Effector memory CD8-positive, alpha-beta T cell (primary cell): ENCODE results near the gene ADAMTS13.
A peak's percentile ranks its signal among the peaks of the same experiment; 100 is the strongest.
"Not testable (repeated sequence)": the region's sequence is repeated elsewhere in the genome, so short reads cannot be mapped to it uniquely, and the experiment has no call there.

Experiments used
- ATAC-seq: fragments of 150-1000 bp; cut with Tn5 transposase; replicated peaks from 2 replicates; pipeline ENCODE4 v1.10.0; 2021; ENCODE audit warnings: mild to moderate bottlenecking, moderate library complexity
- DNase-seq, 3 experiments: peaks; one replicate each; pipeline ENCODE4 v3.0.0; 2021
- H3K27ac Mint-ChIP-seq, 2 donors: one replicate each; pipeline ENCODE4 v1.8.0; 2022; ENCODE audit warnings: mild to moderate bottlenecking in 2 of 2, mixed read lengths in 2 of 2, moderate library complexity in 2 of 2
- H3K27me3 Mint-ChIP-seq, 2 donors: one replicate each; pipeline ENCODE4 v1.8.0; 2022; ENCODE audit warnings: mixed read lengths in 2 of 2
- H3K36me3 Mint-ChIP-seq: one replicate; pipeline ENCODE4 v1.8.0; 2022; ENCODE audit warnings: mild to moderate bottlenecking, moderate library complexity, mixed read lengths; ENCODE audit not compliant: insufficient read depth
- H3K4me1 Mint-ChIP-seq, 2 donors: one replicate each; pipeline ENCODE4 v1.8.0; 2022; ENCODE audit warnings: low read depth in 2 of 2, mixed read lengths in 2 of 2
- H3K4me3 Mint-ChIP-seq, 2 donors: one replicate each; pipeline ENCODE4 v1.8.0; 2022; ENCODE audit warnings: mild to moderate bottlenecking in 2 of 2, mixed read lengths in 2 of 2, moderate library complexity in 2 of 2
- H3K9me3 Mint-ChIP-seq, 2 donors: one replicate each; pipeline ENCODE4 v1.8.0; 2022; ENCODE audit warnings: mixed read lengths in 2 of 2

The ADAMTS13 gene

DNA sequence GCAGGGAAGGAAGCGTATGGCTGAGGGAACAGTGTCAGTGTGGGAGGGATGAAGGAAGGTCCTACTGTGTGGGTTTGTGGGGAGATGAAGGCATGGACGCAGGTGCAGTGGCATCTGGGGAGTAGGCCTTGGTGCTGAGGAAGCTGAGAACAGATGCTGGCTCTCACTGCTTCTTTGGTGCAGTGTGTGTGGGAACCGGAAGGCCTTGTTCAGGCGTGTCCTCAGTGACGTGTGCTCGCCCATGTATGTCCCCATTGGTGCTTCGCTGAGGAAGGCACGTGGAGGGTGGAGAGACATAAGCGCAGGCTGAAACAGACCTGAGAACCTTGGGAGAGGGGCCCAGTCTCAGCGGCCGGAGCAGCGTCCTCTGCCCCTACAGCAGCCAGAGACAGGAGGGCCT is 18.7 kb downstream of the ADAMTS13 start:
- H3K9me3 Mint-ChIP-seq, result no peaks in the 10 kb centered on the region
- H3K4me1 Mint-ChIP-seq, result peaks cover 0 to 2% of the 10 kb centered on the region in 2 donors
- H3K36me3 Mint-ChIP-seq, result no peaks in the 10 kb centered on the region
- H3K4me3 Mint-ChIP-seq, result no peak overlapping the region
- peaks cover 6 to 10% of the 10 kb centered on the region in 2 donors for H3K27me3 Mint-ChIP-seq
- ATAC-seq (peak; percentile 58), DNase-seq (no peak)
- no peak overlapping the region for H3K27ac Mint-ChIP-seq

DNA sequence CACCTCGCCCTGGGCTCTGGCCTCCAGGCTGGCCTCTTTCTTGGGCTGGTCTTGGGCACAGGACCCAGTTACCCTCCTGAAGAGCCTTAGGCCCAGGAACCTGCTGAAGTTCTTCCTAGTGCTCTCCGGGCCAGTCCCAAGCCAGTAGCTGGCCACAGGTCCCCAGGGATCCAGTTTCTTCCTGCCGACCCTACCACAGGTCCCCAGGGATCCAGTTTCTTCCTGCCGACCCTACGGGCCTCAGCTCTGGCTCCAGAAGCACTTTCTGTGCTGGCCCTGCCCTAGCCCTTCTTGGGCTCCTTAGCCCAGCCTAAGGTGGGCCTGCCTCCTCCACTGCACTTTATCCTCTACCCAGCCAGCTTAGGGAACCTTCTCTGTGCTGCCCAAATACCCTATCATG is 19.4 kb downstream of the ADAMTS13 start:
- peak overlapping the region in 1 of 2 donors; percentile 16 for H3K27ac Mint-ChIP-seq
- H3K4me1 Mint-ChIP-seq, result peaks cover 0 to 2% of the 10 kb centered on the region in 2 donors
- ATAC-seq (no peak), DNase-seq (no peak)
- H3K36me3 Mint-ChIP-seq, result no peaks in the 10 kb centered on the region
- no peak overlapping the region for H3K4me3 Mint-ChIP-seq
- peaks cover 13 to 17% of the 10 kb centered on the region in 2 donors for H3K27me3 Mint-ChIP-seq
- no peaks in the 10 kb centered on the region for H3K9me3 Mint-ChIP-seq

DNA sequence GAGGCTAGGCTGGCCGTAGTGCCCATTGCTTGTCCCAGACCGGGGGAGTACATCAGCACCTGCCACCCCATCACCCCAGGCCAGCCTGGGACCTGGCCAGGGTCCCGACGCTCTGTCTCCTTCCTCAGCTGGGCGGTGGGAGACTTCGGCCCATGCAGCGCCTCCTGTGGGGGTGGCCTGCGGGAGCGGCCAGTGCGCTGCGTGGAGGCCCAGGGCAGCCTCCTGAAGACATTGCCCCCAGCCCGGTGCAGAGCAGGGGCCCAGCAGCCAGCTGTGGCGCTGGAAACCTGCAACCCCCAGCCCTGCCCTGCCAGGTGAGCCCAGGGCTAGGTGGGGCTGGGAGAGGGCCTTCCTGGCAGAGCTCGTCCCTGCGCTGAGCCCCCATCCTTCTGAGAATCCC is 21.1 kb downstream of the ADAMTS13 start:
- ATAC-seq, result no peak
- H3K9me3 Mint-ChIP-seq, result no peaks in the 10 kb centered on the region
- DNase-seq, result no peak
- H3K27me3 Mint-ChIP-seq, result peaks cover 13 to 29% of the 10 kb centered on the region in 2 donors
- H3K4me1 Mint-ChIP-seq, result peaks cover 0 to 2% of the 10 kb centered on the region in 2 donors
- no peaks in the 10 kb centered on the region for H3K36me3 Mint-ChIP-seq
- no peak overlapping the region for H3K4me3 Mint-ChIP-seq
- H3K27ac Mint-ChIP-seq, result no peak overlapping the region

DNA sequence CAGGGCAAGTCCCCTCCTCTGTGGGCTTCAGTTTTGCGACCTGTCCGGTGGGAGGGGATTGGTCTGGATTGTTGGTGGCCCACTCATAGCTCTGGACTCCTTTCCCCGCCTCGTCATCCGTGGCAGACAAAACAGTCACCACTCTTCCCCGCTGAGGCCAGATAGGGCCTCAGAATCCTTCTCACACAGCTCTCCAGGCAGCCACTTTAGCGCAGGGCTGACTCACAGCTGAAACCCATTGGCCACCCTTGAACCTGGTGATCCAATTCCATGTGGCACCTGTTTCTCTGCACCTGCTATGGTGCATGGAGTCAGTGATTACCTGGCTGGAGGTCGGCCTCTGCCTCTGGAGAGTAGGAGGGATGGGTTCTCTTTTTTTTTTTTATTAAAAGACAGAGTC is 21.8 kb downstream of the ADAMTS13 start:
- no peak overlapping the region for H3K4me3 Mint-ChIP-seq
- no peaks in the 10 kb centered on the region for H3K36me3 Mint-ChIP-seq
- H3K4me1 Mint-ChIP-seq, result peaks cover 0 to 2% of the 10 kb centered on the region in 2 donors
- H3K27me3 Mint-ChIP-seq, result peaks cover 13 to 32% of the 10 kb centered on the region in 2 donors
- H3K9me3 Mint-ChIP-seq, result no peaks in the 10 kb centered on the region
- H3K27ac Mint-ChIP-seq, result peak overlapping the region in 1 of 2 donors; percentile 39
- DNase-seq, result no peak
- no peak for ATAC-seq

DNA sequence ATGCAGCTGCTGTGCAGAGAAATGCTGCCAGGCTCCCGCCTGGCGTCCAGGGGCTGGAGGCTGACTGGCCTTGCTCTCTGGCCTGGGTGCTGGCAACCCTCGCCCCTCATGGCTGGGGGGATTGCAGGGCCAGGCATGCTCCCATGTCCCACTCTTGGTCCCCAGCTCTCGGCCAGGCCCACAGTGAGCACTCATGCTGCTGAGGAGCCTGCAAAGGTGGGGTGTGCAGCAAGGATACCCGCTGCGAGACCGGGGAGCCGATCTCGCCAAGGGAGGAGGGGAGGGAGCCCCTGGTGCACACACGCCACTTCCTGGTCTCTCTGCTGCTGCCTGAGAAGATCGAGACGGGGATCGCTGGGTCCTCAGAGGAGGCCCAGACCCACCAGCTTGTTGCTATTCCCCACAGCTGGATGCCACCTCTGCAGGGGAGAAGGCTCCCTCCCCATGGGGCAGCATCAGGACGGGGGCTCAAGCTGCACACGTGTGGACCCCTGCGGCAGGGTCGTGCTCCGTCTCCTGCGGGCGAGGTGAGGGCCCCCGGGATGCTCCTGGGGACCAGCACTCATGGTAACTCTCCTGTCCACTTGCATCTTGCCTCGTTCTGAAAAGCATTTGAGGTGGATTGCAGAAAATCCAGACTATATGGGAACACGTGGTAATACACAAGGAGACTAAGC is 23.3 kb downstream of the ADAMTS13 start:
- Mint-ChIP-seq H3K9me3 (no peaks in the 10 kb centered on the region), H3K4me1 (peaks cover 0 to 2% of the 10 kb centered on the region in 2 donors), H3K27ac (no peak overlapping the region), H3K36me3 (no peaks in the 10 kb centered on the region), H3K4me3 (no peak overlapping the region), H3K27me3 (peaks cover 13 to 34% of the 10 kb centered on the region in 2 donors)
- ATAC-seq (no peak), DNase-seq (no peak)

DNA sequence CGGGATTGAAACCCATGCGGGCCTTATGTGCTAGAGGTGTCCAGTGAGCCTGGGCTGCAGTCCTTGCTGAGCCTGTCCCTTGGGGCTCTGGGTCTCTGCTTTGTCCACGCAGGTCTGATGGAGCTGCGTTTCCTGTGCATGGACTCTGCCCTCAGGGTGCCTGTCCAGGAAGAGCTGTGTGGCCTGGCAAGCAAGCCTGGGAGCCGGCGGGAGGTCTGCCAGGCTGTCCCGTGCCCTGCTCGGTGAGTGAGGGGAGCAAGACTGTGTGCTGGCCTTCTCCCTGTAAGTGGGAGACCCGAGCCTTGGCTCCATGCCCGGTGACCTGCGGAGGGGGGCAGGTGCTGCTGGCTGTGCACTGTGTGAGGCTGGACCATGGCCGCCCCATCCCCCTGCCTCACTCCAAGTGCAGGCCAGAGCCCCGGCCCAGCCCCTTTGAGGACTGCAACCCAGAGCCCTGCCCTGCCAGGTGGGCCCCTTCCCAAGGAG is 26.4 kb downstream of the ADAMTS13 start:
- Mint-ChIP-seq H3K9me3 (no peaks in the 10 kb centered on the region), H3K27ac (no peak overlapping the region), H3K36me3 (no peaks in the 10 kb centered on the region), H3K4me3 (no peak overlapping the region), H3K27me3 (peaks cover 17 to 34% of the 10 kb centered on the region in 2 donors), H3K4me1 (no peaks in the 10 kb centered on the region)
- ATAC-seq (no peak), DNase-seq (no peak)

DNA sequence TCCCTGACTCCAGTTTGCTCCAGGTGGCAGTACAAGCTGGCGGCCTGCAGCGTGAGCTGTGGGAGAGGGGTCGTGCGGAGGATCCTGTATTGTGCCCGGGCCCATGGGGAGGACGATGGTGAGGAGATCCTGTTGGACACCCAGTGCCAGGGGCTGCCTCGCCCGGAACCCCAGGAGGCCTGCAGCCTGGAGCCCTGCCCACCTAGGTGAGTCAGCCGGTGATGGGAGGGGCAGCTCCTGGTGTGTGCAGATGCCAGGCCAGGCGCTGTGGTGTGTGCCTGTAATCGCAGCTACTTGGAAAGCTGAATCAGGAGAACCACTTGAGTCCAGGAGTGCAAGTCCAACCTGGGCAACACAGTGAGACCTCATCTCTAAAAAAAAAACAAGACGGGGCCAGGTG is 27.6 kb downstream of the ADAMTS13 start:
- no peak overlapping the region for H3K4me3 Mint-ChIP-seq
- no peaks in the 10 kb centered on the region for H3K36me3 Mint-ChIP-seq
- ATAC-seq, result no peak
- H3K9me3 Mint-ChIP-seq, result no peaks in the 10 kb centered on the region
- H3K27ac Mint-ChIP-seq, result no peak overlapping the region
- no peak for DNase-seq
- H3K27me3 Mint-ChIP-seq, result peaks cover 22 to 47% of the 10 kb centered on the region in 2 donors
- no peaks in the 10 kb centered on the region for H3K4me1 Mint-ChIP-seq

DNA sequence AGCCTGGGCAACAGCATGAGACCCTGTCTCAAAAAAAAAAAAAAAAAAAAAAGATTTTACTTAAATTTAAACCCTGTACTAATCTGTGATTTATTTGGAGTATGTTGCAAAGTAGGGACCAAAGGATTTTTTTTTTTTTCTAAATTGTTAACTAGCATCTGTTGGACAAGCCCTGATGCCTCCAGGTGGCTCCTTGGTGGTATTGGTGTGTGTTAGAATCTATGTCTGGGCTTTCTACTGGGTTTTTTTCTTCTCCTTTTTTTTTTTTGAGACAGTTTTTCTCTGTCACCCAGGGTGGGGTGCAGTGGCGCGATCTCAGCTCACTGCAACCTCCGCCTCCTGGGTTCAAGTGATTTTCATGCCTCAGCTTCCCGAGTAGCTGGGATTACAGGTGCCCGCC is 29.7 kb downstream of the ADAMTS13 start:
- H3K36me3 Mint-ChIP-seq, result not testable (repeated sequence)

DNA sequence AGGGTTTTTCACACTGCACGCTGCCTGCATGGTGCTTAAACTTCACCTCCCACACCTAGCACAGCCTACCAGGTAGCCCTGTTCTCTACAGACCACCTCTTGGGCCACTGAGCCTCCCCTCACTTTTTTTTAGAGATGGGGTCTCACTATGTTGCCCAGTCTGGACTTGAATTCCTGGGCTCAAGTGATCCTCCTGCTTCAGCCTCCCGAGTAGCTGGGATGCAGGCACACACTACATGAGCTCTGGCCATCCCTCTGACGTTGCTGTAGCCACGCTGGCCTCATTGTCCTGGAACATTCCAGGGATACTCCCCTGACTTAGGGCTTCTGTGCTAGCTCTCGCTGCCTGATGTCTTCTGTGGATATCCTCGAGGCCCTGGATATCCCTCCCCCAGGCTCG is 30.4 kb downstream of the ADAMTS13 start:
- H3K9me3 Mint-ChIP-seq, result no peaks in the 10 kb centered on the region
- no peak overlapping the region for H3K4me3 Mint-ChIP-seq
- H3K4me1 Mint-ChIP-seq, result no peaks in the 10 kb centered on the region
- H3K27me3 Mint-ChIP-seq, result peaks cover 17 to 31% of the 10 kb centered on the region in 2 donors
- H3K36me3 Mint-ChIP-seq, result no peaks in the 10 kb centered on the region
- ATAC-seq (no peak), DNase-seq (no peak)
- no peak overlapping the region for H3K27ac Mint-ChIP-seq

More for the DNA sequence above, 29.7 kb downstream of the ADAMTS13 start:
- not testable (repeated sequence) for H3K9me3 Mint-ChIP-seq, H3K27ac Mint-ChIP-seq, H3K4me3 Mint-ChIP-seq, DNase-seq, ATAC-seq, H3K4me1 Mint-ChIP-seq
- H3K27me3 Mint-ChIP-seq, result peaks cover 17 to 38% of the 10 kb centered on the region in 2 donors

DNA sequence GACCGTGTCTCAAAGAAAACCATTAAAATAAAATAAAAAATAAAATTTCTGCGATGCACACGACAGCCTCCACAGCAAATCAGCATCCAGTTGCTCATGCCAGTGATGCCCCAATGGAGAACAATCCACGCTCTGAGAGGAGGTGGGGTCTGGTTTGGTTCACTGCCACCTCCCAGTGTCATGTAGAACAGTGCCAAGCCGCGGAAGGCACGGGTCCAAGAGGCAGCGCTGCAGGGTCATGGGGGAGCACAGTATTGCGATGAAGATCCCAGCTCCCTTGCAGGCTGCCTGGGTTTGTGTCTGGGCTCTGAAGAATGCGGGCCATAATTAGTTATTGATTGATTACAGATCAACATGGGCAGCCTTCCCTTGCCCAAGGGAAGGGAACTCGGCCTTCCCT is 31.5 kb downstream of the ADAMTS13 start:
- H3K27me3 Mint-ChIP-seq, result peaks cover 17 to 29% of the 10 kb centered on the region in 2 donors
- H3K4me3 Mint-ChIP-seq, result no peak overlapping the region
- H3K9me3 Mint-ChIP-seq, result no peaks in the 10 kb centered on the region
- no peak overlapping the region for H3K27ac Mint-ChIP-seq
- DNase-seq (no peak), ATAC-seq (no peak)
- H3K36me3 Mint-ChIP-seq, result no peaks in the 10 kb centered on the region
- no peaks in the 10 kb centered on the region for H3K4me1 Mint-ChIP-seq

DNA sequence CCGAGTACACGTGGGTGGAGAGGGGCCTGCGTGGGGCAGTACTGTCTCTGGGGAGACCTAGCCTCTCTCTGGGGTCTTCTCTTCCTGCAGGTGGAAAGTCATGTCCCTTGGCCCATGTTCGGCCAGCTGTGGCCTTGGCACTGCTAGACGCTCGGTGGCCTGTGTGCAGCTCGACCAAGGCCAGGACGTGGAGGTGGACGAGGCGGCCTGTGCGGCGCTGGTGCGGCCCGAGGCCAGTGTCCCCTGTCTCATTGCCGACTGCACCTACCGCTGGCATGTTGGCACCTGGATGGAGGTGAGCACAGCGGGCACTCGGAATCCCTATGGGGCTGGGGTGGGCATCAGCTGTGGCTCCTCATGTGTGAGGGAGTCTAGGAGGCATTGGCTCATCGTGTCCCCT is 32.2 kb downstream of the ADAMTS13 start:
- Mint-ChIP-seq H3K9me3 (no peaks in the 10 kb centered on the region), H3K4me1 (peaks cover 0 to 2% of the 10 kb centered on the region in 2 donors), H3K4me3 (no peak overlapping the region), H3K36me3 (peaks cover under 1% of the 10 kb centered on the region), H3K27me3 (peaks cover 17 to 24% of the 10 kb centered on the region in 2 donors), H3K27ac (no peak overlapping the region)
- ATAC-seq, result no peak
- DNase-seq, result no peak

DNA sequence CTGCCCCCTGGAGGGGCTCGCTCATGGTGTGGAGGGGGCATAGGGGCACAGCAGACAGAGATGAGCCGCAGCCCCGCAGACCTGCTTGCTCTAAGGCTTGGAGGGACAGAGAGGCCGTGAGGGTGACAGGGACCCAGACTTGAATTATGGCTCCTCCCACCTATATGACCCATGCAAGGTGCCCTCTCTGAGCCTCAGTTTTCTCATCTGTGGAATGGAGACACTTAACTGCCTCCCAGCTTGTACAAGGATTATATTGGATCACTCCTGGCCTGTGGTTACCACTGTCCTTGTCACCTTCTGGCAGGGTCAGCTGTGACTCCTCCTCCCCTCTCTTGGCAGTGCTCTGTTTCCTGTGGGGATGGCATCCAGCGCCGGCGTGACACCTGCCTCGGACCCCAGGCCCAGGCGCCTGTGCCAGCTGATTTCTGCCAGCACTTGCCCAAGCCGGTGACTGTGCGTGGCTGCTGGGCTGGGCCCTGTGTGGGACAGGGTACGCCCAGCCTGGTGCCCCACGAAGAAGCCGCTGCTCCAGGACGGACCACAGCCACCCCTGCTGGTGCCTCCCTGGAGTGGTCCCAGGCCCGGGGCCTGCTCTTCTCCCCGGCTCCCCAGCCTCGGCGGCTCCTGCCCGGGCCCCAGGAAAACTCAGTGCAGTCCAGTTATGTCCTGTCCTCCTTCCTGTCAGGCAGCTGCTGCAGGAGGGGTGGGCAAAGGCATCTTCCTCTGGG is 32.9 kb downstream of the ADAMTS13 start:
- peaks cover 17 to 24% of the 10 kb centered on the region in 2 donors for H3K27me3 Mint-ChIP-seq
- peaks cover 8% of the 10 kb centered on the region for H3K36me3 Mint-ChIP-seq
- DNase-seq (no peak), ATAC-seq (no peak)
- peaks cover 5 to 7% of the 10 kb centered on the region in 2 donors for H3K4me1 Mint-ChIP-seq
- no peaks in the 10 kb centered on the region for H3K9me3 Mint-ChIP-seq
- no peak overlapping the region for H3K27ac Mint-ChIP-seq
- H3K4me3 Mint-ChIP-seq, result no peak overlapping the region

DNA sequence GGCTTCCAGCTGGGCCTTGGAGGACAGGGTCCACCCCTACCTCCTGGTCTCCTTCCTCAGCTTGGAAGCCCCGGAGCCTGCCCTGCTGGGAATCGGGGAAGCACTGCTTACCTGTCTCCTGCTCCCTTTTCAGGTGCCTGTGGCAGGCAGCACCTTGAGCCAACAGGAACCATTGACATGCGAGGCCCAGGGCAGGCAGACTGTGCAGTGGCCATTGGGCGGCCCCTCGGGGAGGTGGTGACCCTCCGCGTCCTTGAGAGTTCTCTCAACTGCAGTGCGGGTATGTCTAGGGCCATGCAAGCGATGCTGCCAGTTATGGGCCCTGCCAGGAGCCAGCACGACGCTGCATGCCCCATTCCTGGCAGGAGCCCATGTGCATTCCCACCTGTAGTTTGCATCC is 33.8 kb downstream of the ADAMTS13 start:
- Mint-ChIP-seq H3K27ac (no peak overlapping the region), H3K36me3 (peaks cover 8% of the 10 kb centered on the region), H3K4me1 (peaks cover 9 to 12% of the 10 kb centered on the region in 2 donors), H3K27me3 (peaks cover 17 to 24% of the 10 kb centered on the region in 2 donors), H3K4me3 (no peak overlapping the region), H3K9me3 (no peaks in the 10 kb centered on the region)
- no peak for DNase-seq
- ATAC-seq, result no peak

DNA sequence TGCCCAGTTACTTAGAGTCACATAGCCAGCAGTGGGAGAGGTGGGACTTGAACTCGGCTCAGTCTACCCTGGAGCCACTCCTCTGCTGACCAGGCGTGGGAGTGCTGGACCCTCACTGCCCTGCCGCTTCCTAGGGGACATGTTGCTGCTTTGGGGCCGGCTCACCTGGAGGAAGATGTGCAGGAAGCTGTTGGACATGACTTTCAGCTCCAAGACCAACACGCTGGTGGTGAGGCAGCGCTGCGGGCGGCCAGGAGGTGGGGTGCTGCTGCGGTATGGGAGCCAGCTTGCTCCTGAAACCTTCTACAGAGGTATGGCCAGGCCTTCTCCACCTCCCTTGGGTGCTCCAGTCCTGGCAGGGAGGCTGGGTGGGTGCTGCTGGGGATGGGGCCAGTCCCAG is 34.2 kb downstream of the ADAMTS13 start:
- Mint-ChIP-seq H3K4me1 (peaks cover 9 to 13% of the 10 kb centered on the region in 2 donors), H3K9me3 (no peaks in the 10 kb centered on the region), H3K4me3 (no peak overlapping the region), H3K36me3 (peaks cover 8% of the 10 kb centered on the region), H3K27ac (no peak overlapping the region), H3K27me3 (peaks cover 17 to 24% of the 10 kb centered on the region in 2 donors)
- ATAC-seq, result no peak
- DNase-seq, result no peak
